HS-27A (cell line): Measurements from ENCODE around the gene CLEC2D.
"Not testable (repeated sequence)": the region's sequence is repeated elsewhere in the genome, so short reads cannot be mapped to it uniquely, and the experiment has no call there.

Experiments
- DNase-seq: peaks from one replicate; pipeline ENCODE4 v3.0.0-alpha.2; 2012; ENCODE audit warnings: low read depth, missing footprints

Gene CLEC2D

DNA sequence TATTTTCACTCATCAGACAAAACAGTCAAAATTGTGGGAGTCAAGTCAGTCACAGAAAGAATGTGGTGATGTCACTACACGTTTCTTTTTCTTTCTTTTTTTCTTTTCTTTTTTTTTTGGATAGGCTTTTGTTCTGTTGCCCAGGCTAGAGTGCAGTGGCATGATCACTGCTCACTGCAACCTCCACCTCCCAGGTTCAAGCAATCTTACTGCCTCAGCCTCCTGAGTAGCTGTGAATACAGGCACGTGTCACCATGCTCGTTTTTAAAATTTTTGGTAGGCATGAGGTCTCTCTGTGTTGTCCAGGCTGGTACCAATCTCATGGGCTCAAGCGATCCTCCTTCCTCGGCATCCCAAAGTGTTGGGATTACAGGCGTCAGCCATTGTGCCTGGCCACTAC lies 61.1 kb downstream of the CLEC2D start:
- DNase-seq = no peak

DNA sequence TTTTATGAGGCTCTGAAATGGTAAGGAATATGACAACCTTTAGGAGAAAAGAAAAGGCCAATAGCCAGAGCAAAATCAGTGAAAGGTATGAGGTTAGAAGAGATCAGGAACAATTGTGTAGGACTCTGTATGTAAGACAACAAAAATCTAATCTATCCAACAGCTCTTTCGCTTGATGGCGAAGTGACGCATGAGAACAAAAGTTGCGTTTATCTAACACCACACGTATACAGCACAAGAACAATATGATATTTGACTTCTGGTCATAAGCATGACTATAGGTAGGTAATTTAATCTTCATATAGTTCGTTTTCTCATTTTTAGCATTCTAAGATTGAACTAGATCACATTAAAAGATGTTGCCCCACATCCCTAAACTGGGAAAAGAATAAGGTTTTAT lies 61.9 kb downstream of the CLEC2D start:
- no peak for DNase-seq

- DNase-seq = no peak
Observed at GRCh38 chr12:9731797-9732196, 62.3 kb downstream of the CLEC2D start.

GRCh38 chr12:9732921-9733461 lies 63.5 kb downstream of the CLEC2D start, which contains the start of gene CLECL1:
Gene CLECL1, minus strand, starts transcription at chr12:9733097.
- DNase-seq = no peak

- no peak for DNase-seq
Observed at GRCh38 chr12:9735601-9736000, 66.1 kb downstream of the CLEC2D start.

DNA sequence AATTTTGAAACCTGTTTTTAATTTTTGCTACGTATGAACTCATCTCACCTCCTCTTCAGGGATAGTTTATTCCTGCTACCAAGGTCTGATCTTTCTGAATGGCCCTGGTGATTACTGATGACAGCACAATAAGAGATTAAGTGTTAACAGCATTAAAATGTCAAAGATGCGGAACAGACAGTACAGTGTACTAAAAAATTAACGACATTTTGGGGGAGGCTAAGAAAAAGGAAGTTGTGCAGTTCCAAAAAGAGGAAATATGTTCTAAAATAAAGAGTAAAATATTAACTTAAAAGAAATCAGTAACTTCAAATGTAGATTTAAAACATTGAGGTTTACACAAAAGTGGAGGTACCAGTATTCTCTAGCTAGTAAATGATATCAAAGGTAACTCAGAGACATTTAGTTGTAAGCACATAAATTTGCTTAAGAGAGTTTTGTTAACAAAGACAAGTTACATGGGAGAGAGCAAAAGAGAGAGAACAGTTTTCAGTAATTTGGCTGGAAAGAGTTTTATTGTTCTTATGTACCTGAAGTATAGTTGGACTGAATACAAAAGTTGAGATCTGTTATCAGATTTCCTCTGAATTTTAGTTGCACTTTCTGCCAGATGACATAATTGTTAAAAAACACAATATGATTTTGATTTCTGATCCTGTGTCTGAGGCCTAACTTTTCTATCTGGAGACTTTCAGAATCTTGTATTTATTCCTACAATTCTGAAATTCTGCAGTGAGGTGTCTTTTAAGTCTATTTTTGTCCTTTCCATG lies 67.6 kb downstream of the CLEC2D start:
- DNase-seq = no peak

DNA sequence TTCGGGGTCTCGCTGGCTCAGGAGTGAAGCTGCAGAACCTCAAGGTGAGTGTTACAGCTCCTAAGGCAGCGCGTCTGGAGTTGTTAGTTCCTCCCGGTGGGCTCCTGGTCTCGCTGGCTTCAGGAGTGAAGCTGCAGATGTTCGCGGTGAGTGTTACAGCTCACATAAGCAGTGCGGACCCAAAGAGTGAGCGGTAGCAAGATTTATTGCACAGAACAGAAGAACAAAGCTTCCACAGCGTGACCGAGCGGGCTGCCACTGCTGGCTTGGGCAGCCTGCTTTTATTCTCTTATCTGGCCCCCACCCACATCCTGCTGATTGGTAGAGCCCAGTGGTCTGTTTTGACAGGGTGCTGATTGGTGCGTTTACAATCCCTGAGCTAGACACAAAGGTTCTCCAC lies 69.4 kb downstream of the CLEC2D start:
- not testable (repeated sequence) for DNase-seq

DNA sequence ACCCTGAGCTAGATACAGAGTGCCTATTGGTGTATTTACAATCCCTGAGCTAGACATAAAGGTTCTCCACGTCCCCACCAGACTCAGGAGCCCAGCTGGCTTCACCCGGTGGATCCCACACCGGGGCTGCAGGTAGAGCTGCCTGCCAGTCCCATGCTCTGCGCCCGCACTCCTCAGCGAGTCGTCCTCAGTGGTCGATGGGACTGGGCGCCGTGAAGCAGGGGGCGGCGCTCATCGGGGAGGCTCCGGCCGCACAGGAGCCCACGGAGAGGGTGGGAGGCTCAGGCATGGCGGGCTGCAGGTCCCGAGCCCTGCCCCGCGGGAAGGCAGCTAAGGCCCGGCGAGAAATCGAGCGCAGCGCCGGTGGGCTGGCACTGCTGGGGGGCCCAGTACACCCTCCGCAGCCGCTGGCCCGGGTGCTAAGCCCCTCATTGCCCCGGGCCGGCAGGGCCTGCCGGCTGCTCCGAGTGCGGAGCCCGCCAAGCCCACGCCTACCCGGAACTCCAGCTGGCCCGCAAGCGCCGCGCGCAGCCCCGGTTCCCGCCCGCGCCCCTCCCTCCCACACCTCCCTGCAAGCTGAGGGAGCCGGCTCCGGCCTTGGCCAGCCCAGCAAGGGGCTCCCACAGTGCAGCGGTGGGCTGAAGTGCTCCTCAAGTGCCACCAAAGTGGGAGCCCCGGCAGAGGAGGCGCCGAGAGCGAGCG lies 70.0 kb downstream of the CLEC2D start:
- DNase-seq = not testable (repeated sequence)

DNA sequence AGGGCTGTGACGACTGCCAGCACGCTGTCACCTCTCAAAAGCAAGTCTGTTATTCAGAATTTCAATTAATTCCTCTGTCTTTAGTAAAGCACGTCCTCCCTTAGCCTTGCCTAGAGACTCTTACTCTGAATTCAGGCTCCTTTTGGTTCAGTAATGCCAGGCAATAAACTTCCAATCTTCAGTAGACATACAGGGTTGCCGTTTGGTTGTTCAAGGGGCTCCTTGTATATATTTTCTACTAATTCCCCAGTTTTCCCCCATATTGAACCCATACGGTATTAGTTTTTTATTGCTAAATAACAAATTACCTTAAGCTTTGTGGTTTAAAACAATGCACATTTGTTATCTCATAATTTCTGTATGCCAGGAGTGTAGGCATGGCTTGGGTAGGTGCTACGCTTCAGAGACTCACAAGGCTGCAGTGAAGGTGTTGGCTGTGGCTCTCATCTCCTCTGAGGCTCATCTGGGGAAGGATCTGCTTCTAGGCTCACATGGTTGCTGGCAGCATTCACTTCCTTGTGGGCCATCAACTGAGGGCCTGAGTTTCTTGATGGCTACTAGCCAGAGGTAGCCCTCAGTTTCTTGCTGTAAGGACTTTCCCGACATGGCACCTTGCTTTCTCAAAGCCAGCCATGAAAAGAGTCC lies 70.7 kb downstream of the CLEC2D start:
- DNase-seq = no peak

DNA sequence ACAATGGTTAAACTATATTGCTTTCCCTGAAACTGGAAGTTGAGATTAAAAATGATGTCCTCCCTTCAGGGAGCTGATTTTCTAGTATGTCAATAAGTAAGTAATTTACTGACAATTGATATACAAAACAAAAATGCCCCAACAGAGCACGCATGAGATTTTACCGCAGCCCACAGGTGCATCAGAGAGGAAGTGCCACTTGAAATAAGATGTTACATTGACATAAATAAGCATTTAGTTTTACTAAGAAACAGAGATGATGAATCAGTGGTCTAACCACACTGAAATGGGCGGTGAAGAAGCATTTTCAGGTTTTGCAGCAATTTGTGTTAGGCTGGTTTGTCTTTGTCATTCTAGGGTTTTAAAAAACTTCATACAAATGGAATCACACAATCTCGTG lies 72.2 kb downstream of the CLEC2D start:
- no peak for DNase-seq

DNA sequence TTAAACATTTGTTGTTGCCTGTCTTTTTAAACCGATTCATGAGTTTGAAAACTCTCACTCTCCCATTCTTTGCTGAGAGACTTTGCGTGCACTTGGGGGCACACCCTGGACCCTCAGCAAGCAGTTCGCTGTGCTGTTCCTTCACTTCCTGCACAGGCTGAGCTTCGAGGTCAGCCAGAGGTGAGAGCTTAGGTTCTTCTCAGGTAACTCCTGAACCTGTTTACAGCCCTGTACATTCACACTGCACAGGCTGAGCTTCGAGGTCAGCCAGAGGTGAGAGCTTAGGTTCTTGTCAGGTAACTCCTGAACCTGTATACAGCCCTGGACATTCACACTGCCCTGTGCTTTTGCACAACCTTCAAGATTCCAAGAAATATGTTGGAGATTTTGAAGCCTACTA lies 73.1 kb downstream of the CLEC2D start:
- DNase-seq = no peak

GRCh38 chr12:9745199-9745598 lies 75.7 kb downstream of the CLEC2D start:
- DNase-seq = no peak
